CD4-positive, CD25-positive, alpha-beta regulatory T cell (primary cell): ENCODE data around the gene TMOD2. TPM values are rescaled to one million over a fixed set of nuclear protein-coding genes. Genes with fewer than 3 reads are reported as not detected.

Source experiments
- ATAC-seq, 2 donors: fragments of 150-1000 bp; cut with Tn5 transposase; one replicate each; pipeline ENCODE4 v1.10.0; 2021; ENCODE audit warnings: low read depth in 2 of 2, moderate number of reproducible peaks in 2 of 2, moderate library complexity in 1 of 2
- DNase-seq, 3 donors: peaks; one replicate each; pipeline versions ENCODE4 v3.0.0 to v3.0.0-alpha.2; 2012 to 2022; ENCODE audit warnings: mixed read lengths in 1 of 3
- H3K27ac ChIP-seq: one replicate; pipeline ENCODE4 v1.7.0; 2013; ENCODE audit warnings: mild to moderate bottlenecking, low read length; ENCODE audit not compliant: insufficient read depth, poor library complexity, severe bottlenecking
- H3K27me3 ChIP-seq: one replicate; pipeline ENCODE4 v1.7.0; 2013; ENCODE audit warnings: low read length; ENCODE audit not compliant: control insufficient read depth, insufficient read depth
- H3K36me3 ChIP-seq: one replicate; pipeline ENCODE4 v1.7.0; 2013; ENCODE audit warnings: mild to moderate bottlenecking, low read length, moderate library complexity; ENCODE audit not compliant: control insufficient read depth, insufficient read depth
- H3K4me1 ChIP-seq: 2 replicates; pipeline ENCODE4 v1.7.0; 2013; ENCODE audit warnings: mild to moderate bottlenecking, low read length; ENCODE audit not compliant: insufficient read depth, control insufficient read depth, poor library complexity, severe bottlenecking
- H3K4me3 ChIP-seq: one replicate; pipeline ENCODE4 v1.7.0; 2013; ENCODE audit warnings: low read depth, mild to moderate bottlenecking, low read length, moderate library complexity
- H3K9me3 ChIP-seq, 2 experiments: 1 replicate in 1 of 2; 2 replicates in 1 of 2; pipeline ENCODE4 v1.7.0; 2013; ENCODE audit warnings: low read length in 2 of 2, mild to moderate bottlenecking in 1 of 2, moderate library complexity in 1 of 2; ENCODE audit not compliant: control insufficient read depth in 2 of 2
- H3K27ac Mint-ChIP-seq, 3 donors: one replicate each; pipeline ENCODE4 v1.8.0; 2020 to 2022; ENCODE audit warnings: mild to moderate bottlenecking in 3 of 3, mixed read lengths in 3 of 3, moderate library complexity in 2 of 3
- H3K27me3 Mint-ChIP-seq: one replicate; pipeline ENCODE4 v1.8.0; 2022; ENCODE audit warnings: mild to moderate bottlenecking, mixed read lengths
- H3K36me3 Mint-ChIP-seq: one replicate; pipeline ENCODE4 v1.8.0; 2020; ENCODE audit warnings: mixed read lengths
- H3K4me1 Mint-ChIP-seq, 4 donors: one replicate each; pipeline ENCODE4 v1.8.0; 2020 to 2022; ENCODE audit warnings: mixed read lengths in 4 of 4, mild to moderate bottlenecking in 1 of 4
- H3K4me3 Mint-ChIP-seq, 4 donors: one replicate each; pipeline ENCODE4 v1.8.0; 2020 to 2022; ENCODE audit warnings: mild to moderate bottlenecking in 4 of 4, mixed read lengths in 4 of 4, moderate library complexity in 3 of 4
- H3K9me3 Mint-ChIP-seq, 7 donors: one replicate each; pipeline ENCODE4 v1.8.0; 2020 to 2022; ENCODE audit warnings: mixed read lengths in 7 of 7, mild to moderate bottlenecking in 3 of 7, moderate library complexity in 2 of 7
- polyA plus RNA-seq, 4 donors: library from polyadenylated mRNA; unstranded; fragments of 300-500 nt; fragmentation: Illumina TruSeq; gene quantifications; one replicate each; pipeline ENCODE4 v1.2.3, GENCODE V29; 2021
- total RNA-seq: library from RNA; stranded (reverse); gene quantifications from one replicate; pipeline ENCODE4 v1.2.3, GENCODE V29; 2022

Gene TMOD2
- total and polyA plus RNA-seq, 5 donors from 2014 or later = 0.87 to 3.7 (median 1.2) TPM

- H3K27ac ChIP-seq = no peak overlapping the region
- no peak overlapping the region for H3K4me3 ChIP-seq
- Mint-ChIP-seq H3K4me1 (peaks cover 26 to 59% (median 49%) of the 10 kb centered on the region in 4 donors), H3K27me3 (no peaks in the 10 kb centered on the region), H3K27ac (peak overlapping the region in 2 of 3 donors; percentile 50 to 72), H3K36me3 (peaks cover 40% of the 10 kb centered on the region), H3K9me3 (no peaks in the 10 kb centered on the region), H3K4me3 (peak overlapping the region in 1 of 4 donors; percentile 5)
- H3K9me3 ChIP-seq = no peaks in the 10 kb centered on the region
- no peaks in the 10 kb centered on the region for H3K27me3 ChIP-seq
- H3K36me3 ChIP-seq = peaks cover 57% of the 10 kb centered on the region
- ATAC-seq (no peak), DNase-seq (no peak)
- H3K4me1 ChIP-seq = peaks cover 21% of the 10 kb centered on the region
Measured at GRCh38 chr15:51865317-51865716, 113.9 kb downstream of the TMOD2 start.

Other genes with a start within 250 kb of the TMOD2 start
- gene DMXL2, start 128.8 kb upstream of the TMOD2 start, total RNA-seq = 1.4 TPM
- under 1 TPM in 1 of 4 donors, not detected in 3; 0.15 TPM for gene DMXL2, start 128.8 kb upstream of the TMOD2 start, polyA plus RNA-seq
- gene SCG3, start 70.1 kb upstream of the TMOD2 start, total RNA-seq = not detected
- not detected for gene SCG3, start 70.1 kb upstream of the TMOD2 start, polyA plus RNA-seq
- 13.0 TPM for gene LYSMD2, start 13.9 kb upstream of the TMOD2 start, total RNA-seq
- 10 to 100 TPM; 32.5 to 44.1 (median 39.7) TPM for gene LYSMD2, start 13.9 kb upstream of the TMOD2 start, polyA plus RNA-seq
- 68.2 TPM for gene TMOD3, start 78.1 kb downstream of the TMOD2 start, total RNA-seq
- 10 to 100 TPM; 28.3 to 41.2 (median 32.5) TPM for gene TMOD3, start 78.1 kb downstream of the TMOD2 start, polyA plus RNA-seq
- gene LEO1, start 220.2 kb downstream of the TMOD2 start, total RNA-seq = 12.5 TPM
- gene LEO1, start 220.2 kb downstream of the TMOD2 start, polyA plus RNA-seq = 10 to 100 TPM; 16.5 to 23.9 (median 21.3) TPM